ENCODE results near the gene SLC18B1.
"Not testable (repeated sequence)": the region's sequence is repeated elsewhere in the genome, so short reads cannot be mapped to it uniquely, and the experiment has no call there.

Gene SLC18B1

GRCh38 chr6:132798869-132799538, 567 bp upstream of the SLC18B1 start:
- DNase-seq: peak; percentile 46

DNA sequence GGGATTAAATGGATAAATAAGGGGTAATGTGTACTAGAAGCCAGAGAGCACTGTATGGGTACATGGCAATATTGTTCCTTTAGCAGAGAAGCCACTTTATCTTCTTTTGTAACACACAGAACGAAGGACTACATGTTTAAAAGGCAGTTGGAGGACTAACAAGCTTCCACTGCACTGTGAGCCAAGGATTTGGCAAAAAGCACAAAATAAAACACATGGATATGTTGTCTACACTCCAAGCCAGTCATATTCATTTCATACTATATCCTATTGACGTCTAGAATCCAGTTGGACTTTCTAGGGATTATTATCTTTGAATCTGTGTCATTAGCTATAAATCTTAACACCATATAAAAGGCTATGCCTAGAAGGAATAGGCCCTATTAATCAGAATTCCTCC, 3.0 kb downstream of the SLC18B1 start:
- DNase-seq: no peak

DNA sequence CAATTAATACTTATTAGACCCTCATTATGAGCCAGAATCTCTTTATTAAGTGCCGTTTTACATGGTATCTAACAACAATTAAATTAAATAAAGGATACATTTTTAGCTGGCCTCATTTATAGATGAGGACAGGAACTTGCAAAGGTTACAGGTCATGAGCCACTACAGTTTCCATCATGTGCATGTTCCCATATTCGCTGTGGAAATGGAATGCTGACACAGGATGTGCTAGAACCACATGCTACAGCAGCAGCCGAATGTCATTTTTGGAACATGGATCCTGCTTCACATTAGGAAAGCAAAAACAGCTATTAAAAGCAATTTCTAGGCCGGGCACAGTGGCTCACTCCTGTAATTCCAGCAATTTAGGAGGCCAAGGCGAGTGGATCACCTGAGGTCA, 5.9 kb downstream of the SLC18B1 start:
- no peak for DNase-seq

DNA sequence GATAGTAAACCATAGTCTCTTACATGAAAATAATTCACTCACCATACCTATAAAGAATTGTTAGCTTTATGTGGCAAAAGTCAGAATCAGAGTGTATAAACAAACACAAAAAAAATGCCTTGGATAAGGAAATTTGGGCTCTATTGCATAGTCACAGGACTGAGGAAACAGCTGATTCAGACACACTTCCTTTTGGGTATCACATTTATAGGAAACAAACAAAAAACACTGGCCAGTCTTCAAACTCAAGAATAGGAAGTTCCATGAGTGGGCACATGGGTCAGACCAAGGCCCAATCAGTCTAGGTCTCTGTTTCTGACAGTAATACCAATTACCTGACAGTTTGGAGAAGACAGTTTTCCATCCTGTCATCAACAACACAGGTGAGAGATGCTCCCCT, 8.0 kb downstream of the SLC18B1 start:
- DNase-seq: peak; percentile 28

DNA sequence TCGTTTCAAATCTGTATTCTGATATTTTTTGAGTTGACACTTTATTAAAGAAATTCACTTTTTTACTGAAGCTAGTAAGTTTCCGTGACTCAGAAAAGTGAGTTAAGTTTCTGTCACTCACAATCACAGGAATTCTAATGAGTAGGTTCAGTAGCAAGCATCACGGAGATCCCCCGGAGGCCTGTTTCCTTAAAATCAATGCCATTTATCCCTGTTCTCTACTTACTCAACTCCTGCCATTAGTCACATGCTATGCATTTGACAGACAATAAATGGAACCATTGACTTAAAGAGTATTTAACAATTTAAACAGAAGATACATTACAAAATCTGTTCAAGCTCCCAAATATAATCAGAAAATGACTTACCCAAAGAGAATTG, 9.1 kb downstream of the SLC18B1 start:
- peak; percentile 48 for DNase-seq

GRCh38 chr6:132788658-132789395, 9.6 kb downstream of the SLC18B1 start:
- peak; percentile 12 for DNase-seq

DNA sequence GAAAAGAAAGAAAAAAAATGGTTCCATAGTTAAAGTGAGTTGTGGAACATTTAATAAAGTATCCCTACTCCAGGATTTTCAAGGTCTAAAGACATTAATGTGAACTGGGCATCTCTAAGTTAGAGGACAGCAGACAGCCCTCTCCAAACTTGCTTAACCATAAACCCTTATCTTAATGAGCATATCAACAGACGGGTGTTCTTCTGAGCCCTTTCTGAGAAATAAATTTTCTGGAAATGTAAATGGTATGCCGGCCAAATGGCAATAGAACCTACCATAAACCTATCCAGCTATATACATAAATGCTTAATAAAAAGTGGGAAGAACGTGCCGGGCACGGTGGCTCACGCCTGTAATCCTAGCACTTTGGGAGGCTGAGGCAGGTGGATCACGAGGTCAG, 12.5 kb downstream of the SLC18B1 start:
- DNase-seq: no peak

GRCh38 chr6:132780770-132781371, 17.6 kb downstream of the SLC18B1 start:
- DNase-seq: no peak

DNA sequence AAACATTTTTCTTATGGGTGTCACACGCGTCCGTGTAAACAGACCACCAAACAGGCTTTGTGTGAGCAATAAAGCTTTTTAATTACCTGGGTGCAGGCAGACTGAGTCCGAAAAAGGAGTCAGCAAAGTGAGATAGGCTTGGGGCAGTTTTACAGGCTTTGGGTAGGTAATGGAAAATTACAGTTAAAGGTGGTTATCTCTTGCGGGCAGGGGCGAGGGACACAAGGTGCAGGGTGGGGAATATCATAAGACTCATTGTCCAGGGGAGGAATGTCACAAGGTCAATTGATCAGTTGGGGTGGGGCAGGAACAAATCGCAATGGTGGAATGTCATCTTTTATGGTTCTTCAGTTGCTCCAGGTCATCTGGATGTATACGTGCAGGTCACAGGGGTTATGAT, 20.6 kb downstream of the SLC18B1 start:
- DNase-seq: not testable (repeated sequence)

DNA sequence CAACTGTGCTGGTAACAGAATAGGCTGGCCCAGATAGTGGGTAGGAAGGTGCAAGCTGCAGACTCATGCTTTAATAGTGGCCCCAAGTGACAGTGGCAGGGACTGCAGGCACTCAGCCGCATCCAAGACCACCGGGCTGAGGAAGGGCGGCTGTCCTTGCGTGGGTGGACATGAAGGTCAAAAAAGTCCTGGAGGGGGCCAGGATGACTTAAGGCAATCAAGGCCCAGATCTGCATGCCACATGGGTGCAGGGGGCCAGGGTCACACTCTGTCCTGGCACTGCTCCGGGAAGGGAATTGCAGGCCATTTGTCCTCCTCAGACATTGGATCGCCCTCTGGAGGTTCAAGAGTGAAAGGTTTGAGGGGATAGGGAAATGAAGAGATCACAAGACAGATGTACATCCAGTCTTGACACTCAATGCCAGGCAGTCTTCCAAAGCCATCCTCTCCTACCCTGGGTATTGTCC, 30.4 kb downstream of the SLC18B1 start:
- peak; percentile 78 for DNase-seq

DNA sequence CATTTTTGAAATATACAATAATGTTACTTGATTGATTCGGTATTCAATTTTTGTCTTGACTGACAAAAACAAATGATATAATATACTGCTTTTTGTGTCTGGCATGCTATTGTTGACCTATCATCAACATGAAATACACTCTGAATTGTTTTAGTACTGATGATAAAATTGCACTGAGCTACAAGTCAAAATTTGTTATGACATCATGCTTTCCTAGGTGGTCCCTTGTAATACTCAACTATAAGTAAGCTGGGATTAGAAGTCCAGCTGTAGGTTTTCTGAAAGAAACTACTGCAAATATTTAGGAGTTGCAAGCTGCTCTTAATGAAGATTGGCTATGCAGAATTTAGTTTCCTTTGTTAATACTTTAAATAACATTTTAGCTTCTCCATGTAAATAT, 32.9 kb downstream of the SLC18B1 start:
- no peak for DNase-seq

- peak; percentile 22 for DNase-seq
Observed at GRCh38 chr6:132764370-132764769, 34.1 kb downstream of the SLC18B1 start.

DNA sequence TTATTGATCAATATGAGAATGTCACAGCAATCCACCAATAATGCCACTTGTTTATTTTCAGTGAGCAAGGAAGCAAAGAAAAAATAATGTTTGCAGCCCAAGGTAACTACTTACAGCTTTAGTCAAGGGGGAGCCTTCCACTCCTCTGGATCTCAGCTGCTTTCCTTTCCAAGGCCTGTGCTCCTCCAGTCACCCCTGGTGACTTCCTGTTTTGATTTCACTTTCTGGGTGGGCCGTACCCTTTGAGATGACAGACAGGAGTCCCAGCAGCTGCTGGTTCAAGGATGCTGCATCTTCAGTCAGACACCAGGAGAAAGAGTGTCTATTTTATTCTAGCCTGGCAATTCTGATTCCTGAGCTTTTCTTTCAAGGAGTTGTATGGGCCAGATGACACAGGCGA, 35.2 kb downstream of the SLC18B1 start:
- DNase-seq: peak; percentile 84

DNA sequence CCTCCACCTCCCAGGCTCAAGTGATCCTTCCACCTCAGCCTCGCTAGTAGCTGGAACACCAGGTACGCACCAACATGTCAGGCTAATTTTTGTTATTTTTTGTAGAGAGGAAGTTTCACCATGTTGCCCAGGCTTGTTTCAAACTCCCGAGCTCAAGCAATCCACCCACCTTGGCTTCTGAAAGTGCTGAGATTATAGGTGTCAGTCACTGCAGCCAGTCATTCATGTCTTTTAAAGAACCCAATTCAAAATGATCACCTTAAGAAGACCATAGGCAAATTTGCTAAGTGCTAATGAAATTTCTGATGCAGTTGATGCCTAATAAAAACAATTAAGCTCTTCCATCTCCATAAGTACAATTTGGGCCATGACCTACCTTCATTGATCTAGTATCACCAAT, 38.2 kb downstream of the SLC18B1 start:
- DNase-seq: no peak

GRCh38 chr6:132758689-132759088, 39.7 kb downstream of the SLC18B1 start:
- no peak for DNase-seq

DNA sequence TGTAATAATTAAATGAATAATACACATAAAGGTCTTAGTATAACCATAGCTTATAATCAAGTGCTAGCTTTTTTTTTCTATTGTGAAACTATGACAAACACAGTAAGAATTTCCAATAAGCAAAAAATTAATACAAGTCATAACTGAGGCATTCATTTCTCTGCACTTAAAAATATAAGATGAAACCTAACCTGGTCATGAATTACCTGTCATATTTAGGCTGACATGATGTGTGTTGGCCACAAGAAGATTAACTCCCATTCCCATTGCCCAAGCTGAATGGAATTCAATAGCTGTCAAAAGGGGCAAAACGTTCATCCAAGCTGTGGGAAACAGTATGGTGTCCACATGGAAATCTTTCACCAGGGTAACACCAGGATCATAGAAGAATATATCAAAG, 46.2 kb downstream of the SLC18B1 start:
- DNase-seq: no peak

DNA sequence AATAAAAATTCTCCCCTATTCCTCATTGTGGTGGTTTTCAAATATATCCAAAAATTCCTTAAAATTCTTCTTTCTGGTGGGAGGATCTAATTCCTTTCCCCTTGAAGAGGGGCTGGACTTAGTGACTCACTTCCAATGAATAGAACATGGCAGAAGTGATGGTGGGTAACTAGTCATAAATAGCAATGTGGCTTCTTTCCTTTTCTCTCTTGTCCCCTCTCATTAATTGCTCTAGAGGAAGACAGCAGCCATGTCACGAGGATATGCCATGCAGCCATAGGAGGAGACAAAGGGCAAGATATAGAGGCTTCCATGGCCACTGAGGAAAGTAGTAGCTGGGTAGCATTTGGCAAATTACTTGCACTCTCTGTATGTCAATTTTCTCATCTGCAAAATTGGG, 46.6 kb downstream of the SLC18B1 start:
- no peak for DNase-seq

- DNase-seq: peak; percentile 91
Observed at GRCh38 chr6:132751306-132751705, 47.1 kb downstream of the SLC18B1 start.

DNA sequence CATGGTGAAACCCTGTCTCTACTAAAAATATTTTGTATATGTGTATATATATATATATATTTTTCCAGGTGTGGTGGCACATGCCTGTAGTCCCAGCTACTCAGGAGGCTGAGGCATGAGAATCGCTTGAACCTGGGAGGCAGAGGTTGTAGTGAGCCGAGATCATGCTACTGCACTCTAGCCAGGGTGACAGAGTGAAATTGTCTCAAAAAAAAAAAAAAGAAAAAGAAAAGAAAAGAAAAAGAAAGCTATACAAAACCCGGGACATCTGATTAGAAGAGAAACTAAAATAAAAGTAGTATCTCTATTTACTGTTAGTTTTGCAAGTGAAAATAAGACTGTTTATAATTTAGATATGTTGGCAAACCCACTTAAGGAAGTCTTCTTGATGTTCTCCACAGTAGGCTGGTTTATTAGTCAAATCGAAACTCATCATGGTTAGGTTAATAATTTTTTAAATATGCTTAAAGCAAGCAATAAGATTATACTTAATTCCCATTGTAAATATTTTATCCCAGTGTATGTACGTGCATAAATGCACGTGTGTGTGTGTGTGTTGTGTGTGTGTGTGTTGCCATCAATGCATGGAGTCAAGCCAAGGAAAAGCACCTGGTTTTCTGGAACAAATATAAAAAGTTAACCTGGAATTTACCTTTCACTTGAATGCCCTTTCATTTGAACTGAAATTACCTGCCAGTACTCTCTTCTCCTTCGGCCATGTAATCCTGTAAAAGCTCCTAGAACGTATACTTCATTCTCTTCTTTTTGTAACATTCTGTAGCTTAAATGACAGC, 47.8 kb downstream of the SLC18B1 start:
- peak; percentile 44 for DNase-seq

GRCh38 chr6:132749111-132749510, 49.3 kb downstream of the SLC18B1 start:
- DNase-seq: peak; percentile 80

DNA sequence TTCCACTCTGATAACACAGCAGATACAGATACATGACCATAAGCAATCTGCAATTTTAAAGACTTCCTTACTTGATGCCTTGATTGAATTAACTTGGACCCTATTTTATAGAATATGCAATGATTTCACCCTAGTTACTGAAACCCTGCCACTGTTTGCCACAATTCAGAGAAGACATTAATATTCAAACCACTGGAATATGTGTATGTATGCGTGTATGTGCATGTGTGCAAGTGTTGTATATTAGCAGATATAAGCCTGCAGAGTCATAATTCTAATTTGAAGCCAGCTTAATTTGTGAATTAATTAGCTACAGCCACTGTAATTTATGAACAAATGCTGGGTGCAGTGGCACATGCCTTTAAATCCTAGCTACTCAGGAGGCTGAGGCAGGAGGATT, 50.0 kb downstream of the SLC18B1 start:
- no peak for DNase-seq

GRCh38 chr6:132746048-132746447, 52.4 kb downstream of the SLC18B1 start:
- DNase-seq: peak; percentile 77

- peak; percentile 87 for DNase-seq
Observed at GRCh38 chr6:132742495-132742894, 55.9 kb downstream of the SLC18B1 start.
